Naive thymus-derived CD8-positive, alpha-beta T cell (primary cell): ENCODE measurements around the gene MR1. TPM values are rescaled to one million over a fixed set of nuclear protein-coding genes. Genes with fewer than 3 reads are reported as not detected.

Experiments
- ATAC-seq, 2 donors: fragments of 150-1000 bp; cut with Tn5 transposase in 1 of 2; sonication (Bioruptor Pico), chemical (Tn5 transposase) in 1 of 2; 1 replicate in 1 of 2; 2 replicates in 1 of 2; pipeline ENCODE4 v1.10.0; 2021; ENCODE audit warnings: mild to moderate bottlenecking in 2 of 2, moderate library complexity in 2 of 2
- POLR2A ChIA-PET: fragments of 350-600 bp; sonication (Branson Sonifier 250); formaldehyde crosslinking; loops from one replicate; lab custom pipeline; 2021; ENCODE audit warnings: antibody characterized with exemption; lab: Charles Lee
- DNase-seq, 10 donors: peaks; one replicate each; pipeline versions ENCODE4 v3.0.0 to v3.0.0-alpha.2; 2020 to 2022
- H3K27ac Mint-ChIP-seq, 10 donors: one replicate each; pipeline ENCODE4 v1.8.0; 2020 to 2022; ENCODE audit warnings: mild to moderate bottlenecking in 10 of 10, mixed read lengths in 10 of 10, moderate library complexity in 4 of 10, inconsistent platforms in 1 of 10
- H3K27me3 Mint-ChIP-seq, 5 donors: one replicate each; pipeline ENCODE4 v1.8.0; 2021 to 2022; ENCODE audit warnings: mixed read lengths in 5 of 5
- H3K36me3 Mint-ChIP-seq, 3 donors: one replicate each; pipeline ENCODE4 v1.8.0; 2020 to 2022; ENCODE audit warnings: mixed read lengths in 3 of 3, mild to moderate bottlenecking in 2 of 3, inconsistent platforms in 1 of 3
- H3K4me1 Mint-ChIP-seq, 4 donors: one replicate each; pipeline ENCODE4 v1.8.0; 2021 to 2022; ENCODE audit warnings: mixed read lengths in 4 of 4
- H3K4me3 Mint-ChIP-seq, 10 donors: one replicate each; pipeline ENCODE4 v1.8.0; 2020 to 2022; ENCODE audit warnings: mild to moderate bottlenecking in 10 of 10, mixed read lengths in 10 of 10, moderate library complexity in 6 of 10, inconsistent platforms in 1 of 10
- H3K9me3 Mint-ChIP-seq, 9 donors: one replicate each; pipeline ENCODE4 v1.8.0; 2020 to 2022; ENCODE audit warnings: mixed read lengths in 9 of 9, mild to moderate bottlenecking in 3 of 9, inconsistent platforms in 1 of 9, moderate library complexity in 1 of 9
- polyA plus RNA-seq, 3 donors: library from polyadenylated mRNA; unstranded; fragments of 300-500 nt; fragmentation: Illumina TruSeq; gene quantifications; one replicate each; pipeline ENCODE4 v1.2.3, GENCODE V29; 2021
- total RNA-seq, 8 experiments: library from RNA in 2 of 8; stranded (reverse) in 2 of 8; gene quantifications; one replicate each; pipeline ENCODE4 v1.2.3 and lab custom pipeline; 2021 to 2026

MR1 gene
- total and polyA plus RNA-seq, 5 experiments from 2014 or later, result 26.5 to 35.5 (median 28.8) TPM

DNA sequence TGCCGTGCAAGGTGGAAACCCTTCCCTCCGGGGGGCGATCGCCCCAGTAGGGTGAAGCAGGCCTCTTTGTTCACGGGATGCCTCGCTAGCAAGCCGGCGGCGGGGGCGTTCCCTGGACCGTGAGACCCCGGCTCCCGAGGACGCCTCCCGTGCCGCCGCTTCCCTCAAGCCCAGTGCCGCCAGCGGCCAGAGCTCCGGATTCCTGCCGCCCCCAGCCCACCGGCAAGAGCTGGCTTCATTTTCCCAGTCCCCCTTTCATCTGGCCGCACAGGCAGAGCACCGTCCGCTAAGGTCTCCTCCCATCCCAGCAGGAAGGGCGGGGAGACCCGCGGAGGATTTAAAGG, 71.0 kb downstream of the MR1 start:
- peaks cover 28 to 67% (median 59%) of the 10 kb centered on the region in 4 donors for H3K4me1 Mint-ChIP-seq

DNA sequence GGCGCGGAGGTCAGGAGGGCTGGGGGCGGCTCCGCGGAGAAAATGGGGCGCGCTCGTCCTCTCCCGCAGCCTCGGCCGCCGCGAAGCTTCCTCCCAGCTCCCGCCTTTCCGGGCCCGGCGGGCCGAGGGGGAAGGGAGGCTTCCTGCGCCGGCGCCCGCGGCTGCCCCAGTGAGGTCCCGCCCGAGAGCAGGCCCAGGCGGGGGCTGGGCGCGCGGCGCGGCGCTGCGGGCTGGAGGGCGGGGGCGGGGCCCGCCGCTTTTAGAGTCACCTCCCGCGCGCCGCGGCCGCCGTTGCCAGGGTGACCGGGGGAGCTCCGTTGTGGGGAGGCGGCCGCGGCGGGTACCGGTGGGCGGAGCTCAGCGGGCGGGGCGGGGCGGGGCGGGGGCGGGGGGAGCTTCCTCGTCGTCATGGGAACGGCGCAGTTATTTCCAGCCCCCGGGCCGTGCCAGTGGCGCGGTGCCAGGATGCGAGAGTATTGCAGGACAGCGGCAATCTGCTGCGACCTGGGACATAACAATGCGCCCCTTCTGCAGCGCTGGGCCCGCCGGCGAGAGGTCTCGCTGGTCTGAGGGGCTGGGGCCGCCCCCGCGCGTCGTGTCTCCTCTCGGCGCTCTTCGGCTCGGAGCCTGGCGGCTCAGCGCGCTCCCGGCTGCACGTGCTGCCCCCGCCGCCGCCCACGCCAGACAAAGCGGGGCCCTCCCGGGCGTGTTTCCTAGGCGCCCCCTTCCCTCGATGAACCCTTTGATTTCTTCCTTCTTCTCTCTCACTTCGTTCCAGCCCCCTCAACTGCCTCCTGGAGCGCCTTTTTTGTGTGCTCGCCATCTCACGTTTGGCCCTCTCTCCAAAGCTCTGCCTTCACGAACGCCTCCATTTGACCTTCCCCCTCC, 71.6 kb downstream of the MR1 start:
- peak; percentile 77 to 86 for ATAC-seq
- H3K9me3 Mint-ChIP-seq, result no peaks in the 10 kb centered on the region
- H3K4me1 Mint-ChIP-seq, result peaks cover 25 to 61% (median 53%) of the 10 kb centered on the region in 4 donors
- POLR2A ChIA-PET, result interaction anchor here (0.9 to 12.1 kb wide), 20 partner anchors 8 to 1223 kb away, joined by 3 to 239 read pairs (median 5); partner anchors contain the start of genes ACBD6, IER5, MR1 and STX6
- peak; percentile 85 to 97 (median 90) for DNase-seq
- H3K4me3 Mint-ChIP-seq, result peak overlapping the region; percentile 80 to 98 (median 89)
- peaks cover 0 to 3% (median 0%) of the 10 kb centered on the region in 5 donors for H3K27me3 Mint-ChIP-seq
- H3K27ac Mint-ChIP-seq, result peak overlapping the region; percentile 81 to 98 (median 93)
- no peaks in the 10 kb centered on the region for H3K36me3 Mint-ChIP-seq

More for the DNA sequence above, 71.0 kb downstream of the MR1 start:
- peak overlapping the region; percentile 79 to 94 (median 86) for H3K4me3 Mint-ChIP-seq
- DNase-seq (peak in 9 of 10 donors; percentile 30 to 80 (median 46)), ATAC-seq (peak; percentile 45 to 57)
- H3K27me3 Mint-ChIP-seq, result peaks cover 0 to 3% (median 0%) of the 10 kb centered on the region in 5 donors
- POLR2A ChIA-PET, result interaction anchor here (0.9 to 12.1 kb wide), 20 partner anchors 8 to 1222 kb away, joined by 3 to 239 read pairs (median 5); partner anchors contain the start of genes ACBD6, IER5, MR1 and STX6
- H3K9me3 Mint-ChIP-seq, result no peaks in the 10 kb centered on the region
- H3K27ac Mint-ChIP-seq, result peak overlapping the region; percentile 73 to 95 (median 90)
- no peaks in the 10 kb centered on the region for H3K36me3 Mint-ChIP-seq

DNA sequence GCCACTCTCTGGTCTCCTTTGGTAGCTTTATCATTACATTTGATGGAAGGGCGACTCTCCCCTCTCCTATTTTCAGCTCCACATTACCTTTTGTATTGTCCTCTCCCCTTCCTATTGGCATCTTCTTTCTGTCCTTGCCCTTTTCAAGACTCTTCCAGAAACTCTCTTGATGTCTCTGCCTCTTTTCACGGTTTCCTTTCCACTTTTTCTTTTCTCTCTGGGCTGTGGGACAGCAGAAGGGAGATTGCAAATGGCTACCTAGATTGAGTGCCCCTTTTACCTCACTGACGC, 72.2 kb downstream of the MR1 start:
- Mint-ChIP-seq H3K4me1 (peaks cover 20 to 55% (median 47%) of the 10 kb centered on the region in 4 donors), H3K36me3 (no peaks in the 10 kb centered on the region), H3K27me3 (peaks cover 0 to 3% (median 0%) of the 10 kb centered on the region in 5 donors), H3K4me3 (peak overlapping the region; percentile 80 to 98 (median 88)), H3K27ac (peak overlapping the region; percentile 77 to 98 (median 92)), H3K9me3 (no peaks in the 10 kb centered on the region)
- DNase-seq, result no peak
- POLR2A ChIA-PET, result interaction anchor here (1.2 to 12.1 kb wide), 12 partner anchors 9 to 291 kb away, joined by 3 to 239 read pairs (median 6); partner anchors contain the start of genes IER5 and MR1
- no peak for ATAC-seq

DNA sequence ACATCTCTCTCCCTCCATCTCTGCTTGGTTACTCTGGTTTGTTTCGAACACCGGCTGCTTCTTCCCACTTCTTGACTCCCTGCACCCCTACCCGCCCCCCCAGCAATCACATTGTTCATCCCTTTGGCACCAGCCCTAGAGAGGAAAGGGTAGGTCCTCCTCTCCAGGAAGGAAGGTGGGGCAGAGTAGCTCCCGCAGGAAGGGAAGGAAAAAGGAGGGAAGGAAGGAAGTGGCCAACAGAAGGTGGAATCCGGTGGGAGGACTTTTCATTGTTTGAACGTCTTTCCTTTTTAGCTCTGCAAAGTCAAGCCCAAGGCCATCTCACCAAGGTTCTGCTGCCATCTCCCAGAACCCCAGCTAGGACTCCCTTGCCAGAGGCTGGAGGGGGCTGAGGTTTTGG, 72.7 kb downstream of the MR1 start:
- peak overlapping the region in 9 of 10 donors; percentile 29 to 98 (median 88) for H3K4me3 Mint-ChIP-seq
- peak overlapping the region in 8 of 10 donors; percentile 12 to 98 (median 87) for H3K27ac Mint-ChIP-seq
- no peaks in the 10 kb centered on the region for H3K36me3 Mint-ChIP-seq
- no peaks in the 10 kb centered on the region for H3K9me3 Mint-ChIP-seq
- POLR2A ChIA-PET, result interaction anchor here (1.4 to 12.1 kb wide), 7 partner anchors 9 to 43 kb away, joined by 4 to 239 read pairs (median 6); partner anchors contain the start of gene IER5
- peaks cover 20 to 53% (median 43%) of the 10 kb centered on the region in 4 donors for H3K4me1 Mint-ChIP-seq
- ATAC-seq (no peak), DNase-seq (no peak)
- H3K27me3 Mint-ChIP-seq, result peaks cover 0 to 3% (median 0%) of the 10 kb centered on the region in 5 donors

DNA sequence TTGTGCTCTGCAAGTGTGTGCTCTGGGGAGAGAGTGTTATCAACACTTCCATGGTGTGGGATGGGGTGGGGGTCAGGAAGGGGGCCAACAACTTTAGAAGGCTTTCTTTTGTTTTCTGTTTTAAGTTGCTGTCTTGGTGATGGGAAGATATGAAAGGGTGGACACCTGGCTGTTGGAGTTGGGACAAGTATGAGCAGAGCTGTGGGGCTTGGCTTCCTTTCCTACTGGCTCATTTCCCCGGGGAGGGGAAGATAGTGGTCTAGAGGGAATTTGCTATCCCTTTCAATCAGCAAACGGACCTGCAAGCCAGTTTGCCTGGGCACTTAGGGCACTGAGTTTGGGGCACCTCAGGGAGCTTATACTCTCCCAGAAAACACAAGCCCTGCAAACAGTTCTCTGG, 73.9 kb downstream of the MR1 start:
- H3K27me3 Mint-ChIP-seq, result peaks cover 0 to 3% (median 0%) of the 10 kb centered on the region in 5 donors
- POLR2A ChIA-PET, result interaction anchor here (1.4 to 12.1 kb wide), 2 partner anchors 18 to 45 kb away, joined by 6 to 239 read pairs; partner anchors contain the start of gene IER5

DNA sequence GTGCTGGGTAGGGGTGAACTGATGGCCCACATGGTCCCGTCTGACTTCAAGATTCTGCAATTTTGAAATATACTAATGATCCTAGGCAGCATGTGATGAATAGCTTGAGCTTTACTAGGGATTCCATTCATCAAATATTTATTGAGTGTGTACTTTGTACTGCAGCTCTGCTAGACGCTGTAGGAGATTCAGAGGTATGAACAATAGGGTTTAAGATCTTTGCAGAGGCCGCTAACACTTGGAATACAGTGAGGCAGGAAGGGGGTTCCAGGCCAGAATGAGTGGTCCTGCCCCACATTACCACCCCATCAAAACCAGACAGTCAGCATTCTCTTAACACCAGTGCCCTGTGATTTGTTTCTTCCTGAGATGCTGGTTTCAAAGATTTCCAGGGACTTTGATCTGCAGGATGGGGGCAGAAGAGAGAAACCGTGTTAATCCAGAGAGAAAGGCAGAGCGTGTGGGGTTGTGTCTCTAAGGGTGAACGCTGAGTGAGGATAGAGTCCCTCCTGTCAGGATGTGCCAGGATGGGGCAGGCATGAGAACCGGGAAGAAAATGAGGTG, 74.6 kb downstream of the MR1 start:
- H3K27ac Mint-ChIP-seq, result peak overlapping the region in 3 of 10 donors; percentile 3 to 73 (median 4)
- H3K4me3 Mint-ChIP-seq, result peak overlapping the region in 2 of 10 donors; percentile 5 to 15
- POLR2A ChIA-PET, result interaction anchor here (12.1 kb wide), 1 partner anchor 19 kb away, joined by 239 read pairs; the partner anchor contains the start of gene IER5
- ATAC-seq (no peak), DNase-seq (no peak)
- H3K36me3 Mint-ChIP-seq, result no peaks in the 10 kb centered on the region
- peaks cover 0 to 3% (median 0%) of the 10 kb centered on the region in 5 donors for H3K27me3 Mint-ChIP-seq
- no peaks in the 10 kb centered on the region for H3K9me3 Mint-ChIP-seq
- H3K4me1 Mint-ChIP-seq, result peaks cover 20 to 52% (median 33%) of the 10 kb centered on the region in 4 donors

More for the DNA sequence above, 73.9 kb downstream of the MR1 start:
- H3K27ac Mint-ChIP-seq, result peak overlapping the region in 3 of 10 donors; percentile 32 to 70 (median 43)
- DNase-seq (no peak), ATAC-seq (no peak)
- peaks cover 20 to 51% (median 40%) of the 10 kb centered on the region in 4 donors for H3K4me1 Mint-ChIP-seq
- no peaks in the 10 kb centered on the region for H3K36me3 Mint-ChIP-seq
- H3K4me3 Mint-ChIP-seq, result no peak overlapping the region
- no peaks in the 10 kb centered on the region for H3K9me3 Mint-ChIP-seq

DNA sequence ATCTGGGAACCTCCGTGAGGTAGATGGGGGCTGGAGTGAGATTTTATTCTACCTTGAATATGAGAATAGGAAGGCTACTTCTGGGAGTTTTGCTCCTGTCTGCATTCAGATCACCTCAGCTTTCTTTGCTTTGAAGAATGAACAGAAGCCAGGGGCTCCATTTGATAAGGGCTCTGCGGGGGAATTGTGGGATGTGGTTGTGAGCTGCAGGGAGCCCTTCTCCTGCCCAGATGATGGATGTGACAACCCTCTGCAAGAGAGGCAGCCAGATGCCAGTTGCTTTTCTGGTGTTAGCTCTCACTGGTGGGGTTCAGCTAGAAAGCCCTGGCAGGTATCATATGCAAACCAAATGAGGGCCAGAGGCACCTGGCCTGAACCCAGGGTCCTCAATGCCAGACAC, 76.2 kb downstream of the MR1 start:
- POLR2A ChIA-PET, result interaction anchor here (1.2 to 1.9 kb wide), 2 partner anchors 19 to 21 kb away, joined by 4 to 5 read pairs; partner anchors contain the start of gene IER5
- DNase-seq, result no peak
- H3K27me3 Mint-ChIP-seq, result peaks cover 0 to 3% (median 0%) of the 10 kb centered on the region in 5 donors
- H3K9me3 Mint-ChIP-seq, result no peaks in the 10 kb centered on the region
- H3K4me3 Mint-ChIP-seq, result no peak overlapping the region
- ATAC-seq, result no peak
- H3K27ac Mint-ChIP-seq, result peak overlapping the region in 2 of 10 donors; percentile 30 to 86
- H3K36me3 Mint-ChIP-seq, result no peaks in the 10 kb centered on the region
- H3K4me1 Mint-ChIP-seq, result peaks cover 14 to 42% (median 20%) of the 10 kb centered on the region in 4 donors

Other genes with a start within 250 kb of the MR1 start
- under 1 TPM; 0.18 to 0.33 TPM for gene KIAA1614, start 121.1 kb upstream of the MR1 start, total RNA-seq
- gene KIAA1614, start 121.1 kb upstream of the MR1 start, polyA plus RNA-seq, result under 1 TPM in 2 of 3 donors, not detected in 1; 0.04 to 0.05 TPM
- 10 to 100 TPM; 18.4 to 18.9 TPM for gene STX6, start 11.1 kb upstream of the MR1 start, total RNA-seq
- gene STX6, start 11.1 kb upstream of the MR1 start, polyA plus RNA-seq, result 1 to 10 TPM; 7.0 to 9.1 (median 8.3) TPM
- gene IER5, start 54.7 kb downstream of the MR1 start, total RNA-seq, result 10 to 100 TPM; 18.7 to 19.6 TPM
- 1 to 10 TPM; 2.5 to 9.4 (median 8.3) TPM for gene IER5, start 54.7 kb downstream of the MR1 start, polyA plus RNA-seq